HL-60/S4 treated with retinoic acid at 250 ng/mL for 4 days and 3 days (cell line): Measurements from ENCODE around the gene MARCHF9.

Source experiments
- in situ Hi-C: fragments of 300-500 bp; cut with MboI; formaldehyde crosslinking; loops from 2 replicates; pipeline ENCODE4 v1.7.0; 2022; ENCODE audit warnings: low sequenced_read_pairs

Gene MARCHF9

GRCh38 chr12:57736741-57737466, 18.0 kb upstream of the MARCHF9 start:
- in situ Hi-C loops = no loop called here

GRCh38 chr12:57737467-57738460, 17.1 kb upstream of the MARCHF9 start:
- in situ Hi-C loops = no loop called here

GRCh38 chr12:57738661-57739237, 16.2 kb upstream of the MARCHF9 start, which contains the start of gene AGAP2:
Gene AGAP2, minus strand, starts transcription at chr12:57738742. Its CDS starts 496 bp downstream, at chr12:57738246.
- in situ Hi-C loops = no loop called here

GRCh38 chr12:57739387-57739786, 15.5 kb upstream of the MARCHF9 start:
- in situ Hi-C loops = no loop called here

- in situ Hi-C loops = no loop called here
These were observed 14.9 kb upstream of the MARCHF9 start for GRCh38 chr12:57739914-57740538.

- in situ Hi-C loops = no loop called here
These were observed 14.1 kb upstream of the MARCHF9 start for GRCh38 chr12:57740656-57741412.

- in situ Hi-C loops = no loop called here
These were observed 13.5 kb upstream of the MARCHF9 start for GRCh38 chr12:57741413-57741789.

GRCh38 chr12:57741844-57742738, 12.8 kb upstream of the MARCHF9 start:
- in situ Hi-C loops = no loop called here

GRCh38 chr12:57743769-57744168, 11.1 kb upstream of the MARCHF9 start:
- in situ Hi-C loops = no loop called here

GRCh38 chr12:57744194-57744776, 10.6 kb upstream of the MARCHF9 start:
- in situ Hi-C loops = no loop called here

GRCh38 chr12:57744777-57745484, 10.0 kb upstream of the MARCHF9 start, which contains the start of gene TSPAN31:
Gene TSPAN31, plus strand, starts transcription at chr12:57745039. Its CDS starts 116 bp downstream, at chr12:57745155.
- in situ Hi-C loops = no loop called here

GRCh38 chr12:57745485-57745881, 9.4 kb upstream of the MARCHF9 start:
- in situ Hi-C loops = no loop called here

GRCh38 chr12:57746025-57746424, 8.9 kb upstream of the MARCHF9 start:
- in situ Hi-C loops = no loop called here

- in situ Hi-C loops = no loop called here
These were observed 5.8 kb upstream of the MARCHF9 start for GRCh38 chr12:57749061-57749460.

GRCh38 chr12:57750561-57751431, 4.1 kb upstream of the MARCHF9 start:
- in situ Hi-C loops = no loop called here

- in situ Hi-C loops = no loop called here
These were observed 3.5 kb upstream of the MARCHF9 start for GRCh38 chr12:57751432-57751787.
